Endodermal cell (in vitro differentiated cells): Measurements from ENCODE around the gene RNF114. TPM values are rescaled to one million over a fixed set of nuclear protein-coding genes. Genes with fewer than 3 reads are reported as not detected.

Experiments
- DNase-seq: peaks from one replicate; pipeline ENCODE4 v3.0.0-alpha.2; 2017
- H3K27ac ChIP-seq: 2 replicates; pipeline ENCODE4 v1.5.1; 2013; ENCODE audit warnings: mild to moderate bottlenecking, low read depth, low read length, moderate library complexity
- H3K27me3 ChIP-seq: 2 replicates; pipeline ENCODE4 v1.6.1; 2013; ENCODE audit warnings: mild to moderate bottlenecking, low read length, moderate library complexity; ENCODE audit not compliant: insufficient read depth, control insufficient read depth, poor library complexity, severe bottlenecking
- H3K36me3 ChIP-seq: 2 replicates; pipeline ENCODE4 v1.7.0; 2013; ENCODE audit warnings: mild to moderate bottlenecking, low read length, moderate library complexity; ENCODE audit not compliant: control insufficient read depth, insufficient read depth
- H3K4me1 ChIP-seq: one replicate; pipeline ENCODE4 v1.7.0; 2013; ENCODE audit warnings: low read length; ENCODE audit not compliant: control insufficient read depth, insufficient read depth
- H3K4me3 ChIP-seq: 2 replicates; pipeline ENCODE4 v1.5.1; 2013; ENCODE audit warnings: mild to moderate bottlenecking, low read length, moderate library complexity
- H3K9ac ChIP-seq: 2 replicates; pipeline ENCODE4 v1.6.1; 2013; ENCODE audit warnings: mild to moderate bottlenecking, low read length, moderate library complexity; ENCODE audit not compliant: poor library complexity, severe bottlenecking; ENCODE audit errors: extremely low read depth
- H3K9me3 ChIP-seq: 2 replicates; pipeline ENCODE4 v1.6.1; 2013; ENCODE audit warnings: mild to moderate bottlenecking, low read length, moderate library complexity; ENCODE audit not compliant: control insufficient read depth
- H3K27ac Mint-ChIP-seq: 2 replicates; pipeline ENCODE4 v1.8.0; 2020; ENCODE audit warnings: mixed read lengths
- H3K27me3 Mint-ChIP-seq: 2 replicates; pipeline ENCODE4 v1.8.0; 2021; ENCODE audit warnings: mild to moderate bottlenecking, mixed read lengths; ENCODE audit not compliant: insufficient read depth
- H3K36me3 Mint-ChIP-seq: 2 replicates; pipeline ENCODE4 v1.8.0; 2020; ENCODE audit warnings: low read depth, mixed read lengths
- H3K4me1 Mint-ChIP-seq: 2 replicates; pipeline ENCODE4 v1.8.0; 2020; ENCODE audit warnings: mixed read lengths
- H3K4me3 Mint-ChIP-seq: 2 replicates; pipeline ENCODE4 v1.8.0; 2020; ENCODE audit warnings: mild to moderate bottlenecking, moderate library complexity, mixed read lengths
- H3K9me3 Mint-ChIP-seq: 2 replicates; pipeline ENCODE4 v1.8.0; 2020; ENCODE audit warnings: mild to moderate bottlenecking, mixed read lengths
- WGBS, 2 experiments: methylation state at CpG; one replicate each; pipeline versions ENCODE4 v1.1.5 to v1.1.7; 2013; ENCODE audit warnings: missing lambda C conversion rate in 2 of 2, mixed read lengths in 1 of 2; ENCODE audit not compliant: insufficient coverage in 1 of 2, insufficient read length in 1 of 2; 5-methylcytosine and 5-hydroxymethylcytosine counted together
- total RNA-seq, 2 donors: library from RNA; stranded (reverse); fragmentation: NEBNext Ultra II Directional in 1 of 2; extraction: Animal tissue kit (Norgen Biotek cat#: 25700) in 1 of 2; gene quantifications; 2 replicates in 1 of 2; 3 replicates in 1 of 2; pipeline ENCODE4 v1.2.1, GENCODE V29; 2021
- TF ChIP-seq, protein P1 (sequence below): fragments of 200-600 bp; sonication (generic); conservative IDR thresholded peaks from 2 replicates; pipeline ENCODE4 v1.5.0; 2021; ENCODE audit warnings: antibody characterized with exemption, mild to moderate bottlenecking

Gene RNF114
- total RNA-seq, 2 donors from 2014 or later = 48.8 to 52.5 TPM

DNA sequence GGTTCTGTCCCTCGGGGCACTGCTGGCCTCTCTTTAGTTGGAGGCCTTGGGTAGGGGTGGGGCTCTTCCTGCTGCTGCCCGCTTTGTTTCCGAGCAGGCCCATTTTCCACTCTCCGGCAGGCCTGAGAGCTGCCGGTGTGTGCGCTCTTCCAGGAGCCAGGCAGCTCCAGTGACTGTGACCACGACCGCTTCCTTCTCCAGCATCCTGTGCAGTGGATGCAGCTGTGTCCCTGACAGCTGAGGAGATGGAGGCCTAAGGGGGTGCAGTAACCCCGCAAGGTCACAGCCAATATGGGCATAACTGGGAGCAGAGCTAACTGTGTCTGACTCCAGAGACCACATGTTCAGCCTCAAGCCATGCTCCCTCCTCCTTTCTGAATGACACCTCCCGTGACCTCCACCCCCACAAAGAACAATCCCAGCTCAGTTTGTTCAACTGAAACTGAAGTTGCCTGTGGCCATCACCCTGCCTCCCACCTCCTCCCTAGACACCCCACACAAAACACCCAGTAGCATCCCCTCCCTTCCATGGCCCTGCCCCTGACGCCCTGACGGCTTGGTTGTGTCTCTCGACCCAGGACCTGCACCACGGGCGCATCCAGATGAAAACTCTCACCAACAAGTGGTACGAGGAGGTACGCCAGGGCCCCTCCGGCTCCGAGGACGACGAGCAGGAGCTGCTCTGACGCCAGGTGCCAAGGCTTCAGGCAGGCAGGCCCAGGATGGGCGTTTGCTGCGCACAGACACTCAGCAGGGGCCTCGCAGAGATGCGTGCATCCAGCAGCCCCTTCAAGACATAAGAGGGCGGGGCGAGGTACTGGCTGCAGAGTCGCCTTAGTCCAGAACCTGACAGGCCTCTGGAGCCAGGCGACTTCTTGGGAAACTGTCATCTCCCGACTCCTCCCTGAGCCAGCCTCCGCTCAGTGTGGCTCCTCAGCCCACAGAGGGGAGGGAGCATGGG lies 48.7 kb upstream of the RNF114 start:
- no peak for DNase-seq
- no peak overlapping the region for H3K4me3 ChIP-seq
- WGBS, 2 experiments = 91 to 93% methylated on average over 20 to 32 of the region's 32 CpGs
- H3K9me3 ChIP-seq = no peaks in the 10 kb centered on the region
- Mint-ChIP-seq H3K9me3 (no peaks in the 10 kb centered on the region), H3K36me3 (peaks cover 11% of the 10 kb centered on the region), H3K4me1 (peaks cover 26% of the 10 kb centered on the region), H3K27me3 (peaks cover 1% of the 10 kb centered on the region), H3K4me3 (no peak overlapping the region), H3K27ac (no peak overlapping the region)
- TF ChIP-seq, protein P1, sequence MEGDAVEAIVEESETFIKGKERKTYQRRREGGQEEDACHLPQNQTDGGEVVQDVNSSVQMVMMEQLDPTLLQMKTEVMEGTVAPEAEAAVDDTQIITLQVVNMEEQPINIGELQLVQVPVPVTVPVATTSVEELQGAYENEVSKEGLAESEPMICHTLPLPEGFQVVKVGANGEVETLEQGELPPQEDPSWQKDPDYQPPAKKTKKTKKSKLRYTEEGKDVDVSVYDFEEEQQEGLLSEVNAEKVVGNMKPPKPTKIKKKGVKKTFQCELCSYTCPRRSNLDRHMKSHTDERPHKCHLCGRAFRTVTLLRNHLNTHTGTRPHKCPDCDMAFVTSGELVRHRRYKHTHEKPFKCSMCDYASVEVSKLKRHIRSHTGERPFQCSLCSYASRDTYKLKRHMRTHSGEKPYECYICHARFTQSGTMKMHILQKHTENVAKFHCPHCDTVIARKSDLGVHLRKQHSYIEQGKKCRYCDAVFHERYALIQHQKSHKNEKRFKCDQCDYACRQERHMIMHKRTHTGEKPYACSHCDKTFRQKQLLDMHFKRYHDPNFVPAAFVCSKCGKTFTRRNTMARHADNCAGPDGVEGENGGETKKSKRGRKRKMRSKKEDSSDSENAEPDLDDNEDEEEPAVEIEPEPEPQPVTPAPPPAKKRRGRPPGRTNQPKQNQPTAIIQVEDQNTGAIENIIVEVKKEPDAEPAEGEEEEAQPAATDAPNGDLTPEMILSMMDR = no peak
- no peaks in the 10 kb centered on the region for H3K27me3 ChIP-seq
- H3K27ac ChIP-seq = peak overlapping the region; percentile 76
- peaks cover 15% of the 10 kb centered on the region for H3K4me1 ChIP-seq
- H3K9ac ChIP-seq = no peak overlapping the region
- peaks cover 18% of the 10 kb centered on the region for H3K36me3 ChIP-seq

GRCh38 chr20:49888212-49889000 lies 47.8 kb upstream of the RNF114 start:
- peaks cover 1% of the 10 kb centered on the region for H3K27me3 Mint-ChIP-seq
- Histone ChIP-seq H3K27ac (peak overlapping the region; percentile 64), H3K9me3 (no peaks in the 10 kb centered on the region), H3K4me1 (peaks cover 16% of the 10 kb centered on the region), H3K27me3 (no peaks in the 10 kb centered on the region), H3K9ac (no peak overlapping the region), H3K4me3 (no peak overlapping the region), H3K36me3 (peaks cover 17% of the 10 kb centered on the region)
- 35 to 50% methylated on average over 11 to 18 of the region's 18 CpGs for WGBS, 2 experiments
- H3K4me1 Mint-ChIP-seq = peaks cover 29% of the 10 kb centered on the region
- no peak overlapping the region for H3K27ac Mint-ChIP-seq
- H3K4me3 Mint-ChIP-seq = no peak overlapping the region
- TF ChIP-seq, protein P1 = peak; percentile 96
- peak; percentile 96 for DNase-seq
- H3K9me3 Mint-ChIP-seq = no peaks in the 10 kb centered on the region
- H3K36me3 Mint-ChIP-seq = peaks cover 11% of the 10 kb centered on the region

GRCh38 chr20:49889001-49889934 lies 46.9 kb upstream of the RNF114 start:
- Histone ChIP-seq H3K9me3 (no peaks in the 10 kb centered on the region), H3K4me3 (no peak overlapping the region), H3K27ac (peak overlapping the region; percentile 44), H3K27me3 (no peaks in the 10 kb centered on the region), H3K36me3 (peaks cover 10% of the 10 kb centered on the region), H3K4me1 (peaks cover 23% of the 10 kb centered on the region), H3K9ac (no peak overlapping the region)
- Mint-ChIP-seq H3K27me3 (peaks cover 1% of the 10 kb centered on the region), H3K4me3 (no peak overlapping the region), H3K27ac (no peak overlapping the region), H3K4me1 (peaks cover 32% of the 10 kb centered on the region), H3K9me3 (no peaks in the 10 kb centered on the region), H3K36me3 (peaks cover 11% of the 10 kb centered on the region)
- 92 to 93% methylated on average over 8 to 9 of the region's 9 CpGs for whole genome bisulfite sequencing, 2 experiments
- TF ChIP-seq, protein P1 = no peak
- no peak for DNase-seq
